Prostate gland (tissue), 2 donors: Measurements from ENCODE around the gene LMO7.

Experiments
- CTCF ChIP-seq, 4 experiments: fragments of 200-600 bp in 2 of 4; fragments of 450-650 bp in 2 of 4; sonication (generic) in 2 of 4; IDR thresholded peaks; 1 replicate in 3 of 4; 2 replicates in 1 of 4; pipeline ENCODE4 v1.5.1; 2016 to 2019; ENCODE audit warnings: antibody characterized with exemption in 4 of 4, mild to moderate bottlenecking in 2 of 4, moderate library complexity in 2 of 4
- POLR2A ChIP-seq: fragments of 450-650 bp; IDR thresholded peaks from one replicate; pipeline ENCODE4 v1.6.1; 2016; ENCODE audit warnings: antibody characterized with exemption, mild to moderate bottlenecking
- POLR2AphosphoS5 ChIP-seq: sonication (generic); formaldehyde crosslinking; IDR thresholded peaks from one replicate; pipeline ENCODE4 v1.6.1; 2017; ENCODE audit warnings: antibody characterized with exemption

- TF ChIP-seq CTCF (IDR thresholded peaks at IDR 0.05) (no peak), POLR2A (no peak), POLR2AphosphoS5 (no peak)
These were observed 79.7 kb downstream of the LMO7 start for GRCh38 chr13:75715601-75716523.
